Neural cell (in vitro differentiated cells): Measurements from ENCODE around the gene SCYGR6. TPM values are rescaled to one million over a fixed set of nuclear protein-coding genes. Genes with fewer than 3 reads are reported as not detected.

ENCODE experiments used
- H2AFZ ChIP-seq: fragments of 200-600, 300-800 bp; sonication (generic), shearing (Covaris generic); 2 replicates; pipeline ENCODE4 v1.6.0; 2014; ENCODE audit warnings: low read depth, mild to moderate bottlenecking, antibody characterized with exemption, low read length, moderate library complexity
- H3F3A ChIP-seq: fragments of 200-600 bp; shearing (Covaris generic); 2 replicates; pipeline ENCODE4 v1.6.1; 2016; ENCODE audit warnings: mild to moderate bottlenecking, moderate library complexity, mixed read lengths, antibody characterized with exemption, low read length; ENCODE audit not compliant: insufficient read depth, poor library complexity, severe bottlenecking
- H3K27ac ChIP-seq: fragments of 200-600, 300-800 bp; sonication (generic), shearing (Covaris generic); 2 replicates; pipeline ENCODE4 v1.5.1; 2014; ENCODE audit warnings: mild to moderate bottlenecking, low read length, moderate library complexity
- H3K27me3 ChIP-seq: fragments of 300-800, 200-600 bp; sonication (generic), shearing (Covaris generic); 2 replicates; pipeline ENCODE4 v1.6.0; 2014; ENCODE audit warnings: mild to moderate bottlenecking, low read depth, low read length, moderate library complexity; ENCODE audit not compliant: insufficient read depth
- H3K36me3 ChIP-seq: fragments of 300-800, 200-600 bp; sonication (generic), shearing (Covaris generic); 2 replicates; pipeline ENCODE4 v1.5.1; 2014; ENCODE audit warnings: mild to moderate bottlenecking, antibody characterized with exemption, low read length, moderate library complexity; ENCODE audit not compliant: insufficient read depth
- H3K4me2 ChIP-seq: fragments of 300-800, 200-600 bp; sonication (generic), shearing (Covaris generic); 2 replicates; pipeline ENCODE4 v1.6.0; 2014; ENCODE audit warnings: mild to moderate bottlenecking, low read length
- H3K4me3 ChIP-seq: fragments of 300-800, 200-600 bp; sonication (generic), shearing (Covaris generic); 2 replicates; pipeline ENCODE4 v1.5.1; 2014; ENCODE audit warnings: mild to moderate bottlenecking, low read length, moderate library complexity
- H3K79me2 ChIP-seq: fragments of 200-600 bp; shearing (Covaris generic); replicated peaks from 2 replicates; pipeline ENCODE4 v1.6.0; 2014; ENCODE audit warnings: mild to moderate bottlenecking, low read length, moderate library complexity; ENCODE audit not compliant: insufficient read depth
- H3K9ac ChIP-seq: fragments of 300-800, 200-600 bp; sonication (generic), shearing (Covaris generic); 2 replicates; pipeline ENCODE4 v1.6.1; 2016; ENCODE audit warnings: mild to moderate bottlenecking, low read length, mixed read lengths
- H3K9me2 ChIP-seq: fragments of 200-600 bp; shearing (Covaris generic); 2 replicates; pipeline ENCODE4 v1.6.1; 2016; ENCODE audit warnings: mild to moderate bottlenecking, low read length, mixed read lengths; ENCODE audit not compliant: insufficient read depth
- H3K9me3 ChIP-seq: fragments of 200-600, 300-800 bp; sonication (generic), shearing (Covaris generic); 2 replicates; pipeline ENCODE4 v1.6.1; 2016; ENCODE audit warnings: mild to moderate bottlenecking, mixed run types, low read length, moderate library complexity, mixed read lengths
- H4K20me1 ChIP-seq: fragments of 200-600 bp; shearing (Covaris generic); 2 replicates; pipeline ENCODE4 v1.6.1; 2016; ENCODE audit warnings: mild to moderate bottlenecking, mixed run types; ENCODE audit not compliant: insufficient read depth
- CTCF ChIP-seq: fragments of 450-650 bp; IDR thresholded peaks from 2 replicates; pipeline ENCODE4 v1.5.1; 2014; ENCODE audit warnings: antibody characterized with exemption, mild to moderate bottlenecking, moderate library complexity; ENCODE audit not compliant: poor library complexity, severe bottlenecking
- EP300 ChIP-seq: fragments of 450-650 bp; conservative IDR thresholded peaks from 2 replicates; pipeline ENCODE4 v1.6.1; 2014; ENCODE audit warnings: antibody characterized with exemption, mild to moderate bottlenecking, moderate library complexity; ENCODE audit not compliant: poor library complexity, severe bottlenecking
- EZH2 ChIP-seq: fragments of 200-600, 300-800 bp; shearing (Covaris generic), sonication (generic); IDR thresholded peaks from 2 replicates; pipeline ENCODE4 v1.6.1; 2014; ENCODE audit warnings: antibody characterized with exemption, low read length, borderline replicate concordance, mild to moderate bottlenecking; ENCODE audit not compliant: insufficient read depth, poor library complexity, severe bottlenecking
- MXI1 ChIP-seq: fragments of 450-650 bp; conservative IDR thresholded peaks from 2 replicates; pipeline ENCODE4 v1.6.1; 2014; ENCODE audit warnings: antibody characterized with exemption, mild to moderate bottlenecking; ENCODE audit not compliant: poor library complexity, severe bottlenecking
- POLR2AphosphoS5 ChIP-seq: IDR thresholded peaks from 2 replicates; pipeline ENCODE4 v1.6.1; 2012
- RAD21 ChIP-seq: fragments of 450-650 bp; conservative IDR thresholded peaks from 2 replicates; pipeline ENCODE4 v1.6.1; 2014; ENCODE audit warnings: antibody characterized with exemption, mild to moderate bottlenecking, moderate library complexity
- REST ChIP-seq: IDR thresholded peaks from 2 replicates; pipeline ENCODE4 v1.6.1; 2012; ENCODE audit warnings: borderline replicate concordance
- SMC3 ChIP-seq: fragments of 450-650 bp; conservative IDR thresholded peaks from 2 replicates; pipeline ENCODE4 v1.6.1; 2014; ENCODE audit warnings: antibody characterized with exemption, mild to moderate bottlenecking, moderate library complexity; ENCODE audit not compliant: poor library complexity
- TAF1 ChIP-seq: IDR thresholded peaks from 2 replicates; pipeline ENCODE4 v1.6.1; 2012; ENCODE audit warnings: low read depth
- polyA plus RNA-seq: library from polyadenylated mRNA; depleted of rRNA; stranded (reverse); fragments of >200 nt; gene quantifications from 2 replicates; pipeline ENCODE4 v1.2.3, GENCODE V29; 2014

The SCYGR6 gene
- polyA plus RNA-seq, 1 donor from 2014 or later, result not detected

- H2AFZ ChIP-seq, result no peak overlapping the region
- TF ChIP-seq CTCF, result no peak
- no peak for TF ChIP-seq REST
- TF ChIP-seq SMC3, result no peak
- TF ChIP-seq EP300, result no peak
- no peak for TF ChIP-seq EZH2
- no peak for TF ChIP-seq POLR2AphosphoS5
- no peak for TF ChIP-seq RAD21
- TF ChIP-seq MXI1, result no peak
- TF ChIP-seq TAF1, result no peak
These were observed 43.3 kb upstream of the SCYGR6 start for GRCh38 chr2:227767830-227768229.

GRCh38 chr2:227766373-227766883 is 41.9 kb upstream of the SCYGR6 start:
- Histone ChIP-seq H3K36me3 (no peaks in the 10 kb centered on the region), H2AFZ (no peak overlapping the region), H3K4me2 (no peak overlapping the region), H3F3A (peaks cover 4% of the 10 kb centered on the region), H3K9me2 (no peaks in the 10 kb centered on the region), H3K9ac (no peak overlapping the region), H3K9me3 (no peaks in the 10 kb centered on the region), H3K27ac (no peak overlapping the region), H3K4me3 (no peak overlapping the region), H3K79me2 (no peaks in the 10 kb centered on the region), H4K20me1 (no peaks in the 10 kb centered on the region), H3K27me3 (no peaks in the 10 kb centered on the region)
- TF ChIP-seq TAF1 (no peak), RAD21 (peak; percentile 99), SMC3 (peak; percentile 100), CTCF (peak; percentile 96)

More at GRCh38 chr2:227767830-227768229, 43.3 kb upstream of the SCYGR6 start:
- Histone ChIP-seq H4K20me1 (no peaks in the 10 kb centered on the region), H3F3A (peaks cover 4% of the 10 kb centered on the region), H3K9me2 (no peaks in the 10 kb centered on the region), H3K4me3 (no peak overlapping the region), H3K27me3 (no peaks in the 10 kb centered on the region), H3K9me3 (no peaks in the 10 kb centered on the region), H3K27ac (no peak overlapping the region), H3K36me3 (no peaks in the 10 kb centered on the region), H3K79me2 (no peaks in the 10 kb centered on the region), H3K9ac (no peak overlapping the region), H3K4me2 (no peak overlapping the region)
